Mucosa of gallbladder (tissue), 1 donor: Measurements from ENCODE around the gene SLC5A1. TPM values are rescaled to one million over a fixed set of nuclear protein-coding genes. Genes with fewer than 3 reads are reported as not detected.

ENCODE experiments used
- DNase-seq: peaks from one replicate; pipeline ENCODE4 v3.0.0-alpha.2; 2020; ENCODE audit warnings: low spot score
- total RNA-seq: library from RNA; stranded (reverse); gene quantifications from one replicate; pipeline ENCODE4 v1.2.1, GENCODE V29; 2021
- donor health status: DM: no; HTN: no; CAD: no.

Gene SLC5A1
- total RNA-seq = 134 TPM

DNA sequence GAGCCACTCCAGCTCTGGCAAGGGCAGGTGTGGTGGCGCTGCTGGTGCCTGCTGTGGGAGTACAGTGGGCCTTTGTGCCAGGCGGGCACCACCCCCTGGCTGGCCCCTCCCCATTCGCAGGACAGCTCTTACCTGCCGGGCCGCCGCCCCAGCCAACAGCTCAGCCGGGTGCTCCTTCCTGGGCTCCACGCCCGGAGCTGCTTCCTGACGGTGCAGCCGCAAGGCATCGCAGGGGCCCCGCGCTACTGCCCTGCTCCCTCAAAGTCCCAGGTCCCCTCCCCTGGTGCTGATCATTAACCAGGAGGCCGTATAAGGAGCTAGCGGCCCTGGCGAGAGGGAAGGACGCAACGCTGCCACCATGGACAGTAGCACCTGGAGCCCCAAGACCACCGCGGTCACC, at the start of gene SLC5A1:
SLC5A1 (plus strand) TSS at position 338 of the 400 bp plus-strand sequence; CDS start at position 359, 21 bp downstream.
- DNase-seq = peak; percentile 90

DNA sequence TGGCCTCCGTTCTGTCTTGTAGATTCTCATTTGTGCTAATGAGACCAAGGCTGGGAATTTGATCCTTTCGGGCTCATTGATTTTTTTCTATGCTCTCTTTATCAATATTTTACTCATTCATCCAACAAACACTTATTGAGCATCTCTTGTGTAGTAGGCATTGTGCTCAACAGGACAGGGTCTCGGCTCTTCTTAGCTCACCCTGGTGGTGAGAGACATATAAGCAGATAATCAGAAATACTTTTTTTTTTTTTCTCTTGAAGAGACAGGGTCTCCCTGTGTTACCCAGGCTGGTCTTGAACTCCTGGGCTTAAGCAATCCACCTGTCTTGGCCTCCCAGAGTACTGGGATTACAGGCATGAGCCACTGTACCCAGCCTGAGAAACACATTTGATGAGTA, 48.0 kb upstream of the SLC5A1 start:
- no peak for DNase-seq

- DNase-seq = no peak
These were observed 47.3 kb upstream of the SLC5A1 start for GRCh38 chr22:31995807-31996206.

- DNase-seq = no peak
These were observed 44.2 kb upstream of the SLC5A1 start for GRCh38 chr22:31998784-31999385.

DNA sequence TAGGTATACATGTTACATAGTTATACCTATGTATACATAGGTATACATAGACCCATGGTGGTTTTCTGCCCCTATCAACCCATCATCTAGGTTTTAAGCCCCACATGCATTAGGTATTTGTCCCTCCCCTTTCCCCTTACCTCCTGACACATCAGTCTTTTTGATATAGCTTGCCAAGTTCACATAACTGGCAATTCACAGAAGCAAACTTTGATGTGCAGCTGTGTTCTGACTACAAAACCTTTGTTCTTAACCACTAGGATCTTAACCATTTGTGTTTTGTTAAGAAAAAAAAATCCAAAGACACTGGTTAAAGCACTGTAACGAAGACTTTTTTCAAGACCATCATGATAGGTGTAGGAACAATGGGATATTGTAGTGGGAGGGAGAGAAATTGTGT, 42.9 kb upstream of the SLC5A1 start:
- no peak for DNase-seq

- peak; percentile 42 for DNase-seq
These were observed 37.6 kb upstream of the SLC5A1 start for GRCh38 chr22:32005453-32005852.

DNA sequence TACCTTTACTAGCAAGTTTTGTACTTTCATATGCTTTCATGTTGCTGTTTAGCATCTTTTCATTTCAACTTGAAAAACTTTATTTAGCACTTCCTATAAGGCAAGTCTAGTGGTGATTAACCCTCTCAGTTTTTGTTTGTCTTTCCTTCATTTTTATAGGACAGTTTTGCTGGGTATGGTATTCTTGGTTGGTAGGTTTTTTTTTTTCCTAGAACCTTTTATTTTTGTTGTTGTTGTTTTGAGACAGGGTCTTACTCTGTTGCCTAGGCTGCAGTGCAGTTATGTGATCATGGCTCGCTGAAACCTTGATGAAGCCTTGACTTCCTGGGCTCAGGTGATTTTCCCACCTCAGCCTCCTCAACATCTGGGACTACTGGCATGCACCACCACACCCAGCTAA, 29.9 kb upstream of the SLC5A1 start:
- DNase-seq = no peak

- DNase-seq = no peak
These were observed 27.0 kb upstream of the SLC5A1 start for GRCh38 chr22:32016081-32016480.

DNA sequence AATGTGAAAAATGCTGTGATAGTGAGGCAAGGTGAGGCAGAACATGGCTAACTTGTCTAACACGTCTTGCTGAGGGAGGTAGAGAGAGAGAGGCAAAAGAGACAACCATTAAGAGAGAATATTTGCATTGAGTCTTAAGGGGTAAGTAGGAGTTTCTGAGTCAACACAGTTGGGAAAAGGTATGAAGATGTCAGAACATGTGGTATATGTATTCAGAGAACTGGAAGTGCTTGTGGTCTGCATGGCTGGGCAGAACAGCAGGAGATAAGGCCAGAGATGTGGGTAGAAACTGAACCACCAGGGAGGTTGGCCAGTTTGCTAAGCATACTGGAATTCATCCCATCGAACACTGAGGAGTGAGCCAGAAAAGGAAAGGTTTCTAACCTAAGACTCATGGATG, 25.0 kb upstream of the SLC5A1 start:
- no peak for DNase-seq

DNA sequence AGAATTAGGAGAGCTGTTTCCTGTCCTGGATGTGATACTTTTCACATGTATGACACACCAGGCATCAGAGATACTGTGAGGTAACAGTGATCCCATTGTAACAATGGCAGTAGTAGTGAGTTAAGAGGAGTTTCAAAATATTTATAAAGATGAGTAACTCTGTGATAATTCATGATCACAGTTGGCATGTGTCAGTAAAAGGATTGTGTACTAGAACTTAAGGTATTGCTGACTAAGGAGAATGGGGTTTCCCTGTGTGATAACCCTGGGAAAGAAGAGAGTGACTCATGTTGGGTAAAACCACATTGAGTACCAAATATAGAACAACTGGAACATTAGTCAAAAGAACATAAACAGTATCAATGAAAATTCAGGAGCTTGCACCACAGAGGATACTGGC, 22.9 kb upstream of the SLC5A1 start:
- DNase-seq = no peak

- no peak for DNase-seq
These were observed 21.3 kb upstream of the SLC5A1 start for GRCh38 chr22:32021716-32022115.

DNA sequence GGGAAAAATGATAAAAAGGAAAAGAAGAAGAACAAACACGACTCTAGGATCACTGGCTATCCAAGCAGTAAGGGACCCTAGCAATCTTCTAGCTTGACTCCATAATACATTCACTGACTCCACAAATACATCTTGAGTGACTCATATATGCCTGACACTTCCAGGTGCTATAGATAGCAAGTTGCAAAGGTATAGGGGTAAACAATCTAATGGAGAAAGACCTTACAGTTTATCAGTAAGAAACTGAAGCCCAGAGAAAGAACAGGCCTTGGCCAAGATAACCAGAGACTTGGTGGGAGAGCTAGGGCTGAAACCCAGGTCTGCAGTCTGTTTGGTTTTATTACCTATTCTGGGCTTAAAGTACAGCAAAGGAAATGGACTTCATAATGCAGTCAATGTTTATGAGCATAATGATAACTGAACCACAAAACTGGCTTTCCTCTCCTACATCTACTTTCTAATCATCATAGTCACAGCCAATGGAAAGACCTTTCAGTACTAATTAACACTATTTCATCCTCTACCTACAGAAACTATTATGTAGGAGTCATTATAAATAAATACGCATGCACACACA, 19.7 kb upstream of the SLC5A1 start:
- no peak for DNase-seq

DNA sequence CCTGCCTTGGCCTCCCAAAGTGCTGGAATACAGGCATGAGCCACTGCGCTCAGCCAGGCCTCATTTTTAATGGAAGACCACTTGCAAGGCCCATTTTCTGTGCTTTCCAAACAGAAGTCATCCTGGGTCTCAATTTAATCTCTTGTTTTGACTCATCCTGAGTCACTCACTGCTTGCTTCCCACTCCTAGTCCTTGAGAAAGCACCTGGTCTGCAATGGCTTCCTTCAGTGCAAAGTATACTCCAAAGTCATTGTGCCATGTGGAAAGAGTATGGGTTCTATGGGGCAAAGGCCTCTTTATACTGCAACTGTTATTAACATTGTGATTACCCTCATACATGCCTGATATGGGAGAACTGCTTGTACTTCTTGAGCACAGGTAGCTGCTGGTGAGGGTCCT, 18.3 kb upstream of the SLC5A1 start:
- no peak for DNase-seq

GRCh38 chr22:32030518-32031247, 12.4 kb upstream of the SLC5A1 start:
- DNase-seq = peak; percentile 53

DNA sequence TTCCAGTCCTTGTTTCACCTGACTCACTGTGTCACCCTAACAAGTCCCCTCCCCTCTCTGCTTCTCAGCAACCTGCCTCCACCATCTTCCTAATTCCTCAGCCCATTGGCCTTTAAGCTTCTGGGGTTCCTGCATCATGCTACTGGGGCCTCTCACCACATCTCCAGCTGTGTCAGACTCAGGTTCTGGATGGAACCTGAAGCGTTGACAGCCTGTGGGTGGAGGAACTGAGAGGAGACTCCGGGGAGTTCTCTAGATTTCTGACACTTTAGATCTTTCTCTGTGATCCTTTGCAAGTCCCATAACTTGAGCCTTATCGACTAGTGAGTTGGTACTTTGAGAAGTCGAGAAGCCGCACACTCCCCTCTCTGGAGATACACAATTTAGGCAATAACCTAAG, 11.6 kb upstream of the SLC5A1 start:
- no peak for DNase-seq

GRCh38 chr22:32034275-32034674, 8.8 kb upstream of the SLC5A1 start:
- DNase-seq = no peak

DNA sequence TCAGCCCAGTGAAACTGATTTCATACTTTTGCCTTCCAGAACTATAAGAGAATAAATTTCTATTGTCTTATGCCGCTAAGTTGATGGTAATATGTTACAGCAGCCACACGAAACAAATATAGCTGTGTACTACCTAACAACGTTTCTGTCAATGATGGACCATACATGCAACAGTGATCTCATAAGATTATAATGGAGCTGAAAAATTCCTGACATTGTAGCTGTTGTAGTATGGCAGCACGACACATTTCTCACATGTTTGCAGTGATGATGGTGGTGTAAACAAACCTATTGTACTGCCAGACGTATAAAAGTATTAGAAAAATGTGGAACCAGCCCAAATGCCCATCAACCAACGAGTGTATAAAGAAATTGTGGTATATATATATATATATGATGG, 5.8 kb upstream of the SLC5A1 start:
- DNase-seq = no peak

DNA sequence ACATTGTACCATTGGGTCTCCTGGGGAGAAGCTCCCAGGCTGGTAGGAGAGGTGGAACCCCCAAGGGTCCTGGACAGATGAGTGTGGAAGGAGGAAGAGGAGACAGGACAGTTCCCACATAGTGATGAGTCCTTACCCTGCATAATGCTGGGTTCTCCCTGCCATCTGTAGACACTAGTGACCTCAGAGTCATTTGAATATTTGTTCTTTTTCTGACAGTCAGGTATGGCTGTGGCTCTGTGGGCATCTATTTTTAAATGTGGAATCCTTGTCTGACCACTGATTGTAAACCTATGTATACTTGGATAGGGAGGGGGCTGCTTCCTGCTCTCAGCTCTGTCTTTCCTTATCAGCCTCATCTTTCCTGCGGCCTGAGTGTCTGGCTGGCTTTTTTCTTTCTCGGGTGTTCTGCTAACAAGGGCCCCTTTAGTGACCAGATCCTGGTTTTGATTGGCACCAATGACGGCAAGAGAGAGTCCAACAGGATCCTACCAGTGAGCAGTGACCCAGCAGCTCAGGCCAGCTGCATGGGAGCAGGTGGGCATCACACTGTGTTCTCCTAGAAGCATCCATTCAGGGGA, 2.6 kb upstream of the SLC5A1 start:
- no peak for DNase-seq

- DNase-seq = no peak
These were observed 330 bp downstream of the SLC5A1 start for GRCh38 chr22:32043391-32043790.

- no peak for DNase-seq
These were observed 1.4 kb downstream of the SLC5A1 start for GRCh38 chr22:32044477-32044876.

- peak; percentile 43 for DNase-seq
These were observed 1.9 kb downstream of the SLC5A1 start for GRCh38 chr22:32044913-32045312.

DNA sequence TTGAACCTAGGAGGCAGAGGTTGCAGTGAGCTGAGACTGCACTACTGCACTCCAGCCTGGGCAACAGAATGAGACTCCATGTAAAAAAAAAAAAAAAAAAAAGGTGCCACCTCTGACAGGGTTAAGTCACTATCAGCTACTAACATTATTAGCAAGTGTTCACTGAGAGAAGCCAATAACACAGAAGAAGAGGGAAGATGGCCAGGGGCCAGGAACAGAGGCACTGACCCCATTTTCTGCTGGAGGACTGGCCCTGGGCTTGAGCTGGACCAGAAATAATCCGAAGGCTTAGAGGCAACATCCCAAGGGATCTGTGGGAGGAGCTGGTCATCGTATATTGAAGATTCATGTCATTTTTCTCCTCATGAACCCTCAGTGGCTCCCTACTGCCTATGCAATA, 5.0 kb downstream of the SLC5A1 start:
- DNase-seq = no peak
